Esophagus squamous epithelium (tissue), 4 donors: ENCODE data around the gene ETNPPL.

ENCODE experiments used
- CTCF ChIP-seq, 6 experiments: fragments of 450-650 bp in 4 of 6; fragments of 200-600 bp in 2 of 6; sonication (generic) in 2 of 6; IDR thresholded peaks; one replicate each; pipeline ENCODE4 v1.5.1; 2016 to 2019; ENCODE audit warnings: antibody characterized with exemption in 6 of 6, mild to moderate bottlenecking in 4 of 6, moderate library complexity in 4 of 6
- POLR2A ChIP-seq, 4 donors: fragments of 450-650 bp; IDR thresholded peaks; one replicate each; pipeline ENCODE4 v1.6.1; 2017; ENCODE audit warnings: antibody characterized with exemption in 4 of 4, mild to moderate bottlenecking in 4 of 4, moderate library complexity in 3 of 4

- TF ChIP-seq CTCF (IDR thresholded peaks at IDR 0.05), result no peak
- no peak for TF ChIP-seq POLR2A (IDR thresholded peaks at IDR 0.05)
Measured at GRCh38 chr4:108775921-108776320, 13.1 kb upstream of the ETNPPL start.
